Stimulated activated CD4-positive, alpha-beta T cell treated with anti-CD3 and anti-CD28 coated beads, Interleukin-12 subunit alpha, Interleukin-12 subunit beta, amount 100 ng/mL, for 4 hours (primary cell): ENCODE data around the gene CCDC121.

Experiments used
- DNase-seq: peaks from one replicate; pipeline ENCODE4 v3.0.0-alpha.2; 2020

CCDC121 gene

DNA sequence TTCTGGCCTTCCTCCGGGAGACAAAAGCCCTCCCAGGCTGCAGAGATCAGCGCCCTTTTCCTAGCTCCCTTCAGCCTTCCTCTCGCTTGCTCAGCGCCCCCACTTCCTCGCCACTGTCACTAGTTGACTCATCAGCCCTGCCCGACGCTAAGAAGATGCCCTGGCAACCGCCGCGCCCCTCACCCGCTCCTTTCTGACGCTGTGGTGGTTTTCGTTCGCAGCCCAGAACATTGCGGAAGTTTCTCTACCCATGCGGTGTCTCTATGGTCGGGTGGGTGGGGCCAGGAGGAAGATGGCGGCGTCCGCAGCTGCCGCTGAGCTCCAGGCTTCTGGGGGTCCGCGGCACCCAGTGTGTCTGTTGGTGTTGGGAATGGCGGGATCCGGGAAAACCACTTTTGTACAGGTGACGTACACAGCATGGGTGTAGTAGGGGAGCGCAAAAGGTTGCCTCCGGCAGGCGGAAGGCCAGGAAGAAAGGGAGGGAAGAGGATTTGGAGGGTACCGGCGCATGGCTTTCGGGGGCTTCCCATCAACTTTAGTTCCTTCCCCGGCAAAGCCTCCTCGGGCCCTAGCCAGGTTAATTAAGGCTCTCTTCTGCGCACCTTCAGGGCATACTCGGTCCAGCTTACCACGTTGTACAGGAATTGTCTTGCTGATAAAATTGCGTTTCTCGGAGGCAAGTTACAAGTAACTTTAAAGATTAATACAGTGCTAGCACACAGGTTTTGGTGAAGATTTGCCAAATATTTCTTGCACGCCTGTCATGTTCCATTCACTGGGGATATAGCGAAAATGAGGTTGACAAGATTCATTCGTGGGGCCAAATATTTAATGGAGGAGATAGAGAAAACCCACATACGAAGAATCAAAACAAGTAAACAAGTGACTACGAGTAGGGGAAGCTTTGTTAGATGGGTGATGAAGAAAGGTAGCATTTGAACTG, at the start of gene CCDC121, which contains the start of gene GPN1:
Gene CCDC121 (minus strand): TSS at position 246 of the 943 bp plus-strand sequence. CDS start 1,213 bp downstream, outside the sequence.
Gene GPN1 (plus strand): TSS at position 284 of the 943 bp plus-strand sequence. CDS start 9 bp downstream, at position 293.
- peak; percentile 88 for DNase-seq

DNA sequence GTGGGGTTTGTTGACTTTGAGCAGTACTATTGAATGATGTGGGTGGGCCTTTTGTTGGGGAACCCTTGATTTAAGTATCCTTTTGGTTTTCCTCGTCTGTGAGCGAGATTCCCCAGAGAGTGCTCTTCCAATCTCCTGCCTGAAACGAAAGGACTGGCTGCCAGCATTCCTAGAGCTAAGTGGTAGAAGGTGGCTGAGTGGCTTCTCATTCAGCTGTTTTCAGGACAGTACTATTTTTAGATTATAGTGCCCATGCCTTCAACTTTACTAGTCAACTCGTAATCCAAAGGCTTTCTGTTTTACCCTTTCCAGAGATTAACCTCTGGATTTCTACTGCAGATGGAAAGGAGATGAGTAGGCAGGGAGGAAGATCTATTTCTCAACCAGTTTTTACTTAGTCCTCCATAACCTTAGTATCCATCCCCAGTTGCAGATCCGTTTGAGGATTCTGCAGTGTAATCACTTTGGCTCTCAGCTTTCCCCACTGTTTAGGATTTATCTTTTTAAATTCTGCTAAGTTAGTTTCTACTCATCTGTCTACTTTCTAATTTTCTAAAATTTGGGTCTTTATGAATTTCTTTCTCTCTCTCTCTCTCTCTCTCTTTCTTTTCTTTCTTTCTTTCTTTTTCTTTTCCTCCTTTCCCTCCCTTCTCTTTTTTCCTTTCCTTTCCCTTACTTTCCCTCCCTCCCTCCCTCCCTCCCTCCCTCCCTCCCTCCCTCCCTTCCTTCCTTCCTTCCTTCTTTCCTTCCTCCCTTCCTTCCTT, 44.1 kb upstream of the CCDC121 start:
- no peak for DNase-seq

DNA sequence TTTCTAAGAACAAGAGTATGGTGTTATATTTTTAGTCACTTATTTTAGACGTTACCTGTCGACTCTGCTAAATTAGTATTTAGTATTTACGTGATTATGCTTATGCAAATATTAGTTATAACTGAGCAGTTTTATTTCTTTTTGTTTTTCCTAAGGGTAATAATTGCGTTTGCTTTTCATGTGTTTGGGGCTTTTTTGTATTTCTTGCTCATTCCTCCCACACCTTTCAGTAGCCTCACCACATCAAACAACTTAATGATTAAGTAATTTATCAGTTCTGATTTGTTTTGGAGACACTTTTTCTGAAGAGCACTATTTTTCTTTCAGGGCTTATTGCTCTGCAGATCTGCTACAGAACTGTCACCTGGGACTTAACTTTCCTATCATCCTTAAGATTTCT, 42.4 kb upstream of the CCDC121 start:
- no peak for DNase-seq

DNA sequence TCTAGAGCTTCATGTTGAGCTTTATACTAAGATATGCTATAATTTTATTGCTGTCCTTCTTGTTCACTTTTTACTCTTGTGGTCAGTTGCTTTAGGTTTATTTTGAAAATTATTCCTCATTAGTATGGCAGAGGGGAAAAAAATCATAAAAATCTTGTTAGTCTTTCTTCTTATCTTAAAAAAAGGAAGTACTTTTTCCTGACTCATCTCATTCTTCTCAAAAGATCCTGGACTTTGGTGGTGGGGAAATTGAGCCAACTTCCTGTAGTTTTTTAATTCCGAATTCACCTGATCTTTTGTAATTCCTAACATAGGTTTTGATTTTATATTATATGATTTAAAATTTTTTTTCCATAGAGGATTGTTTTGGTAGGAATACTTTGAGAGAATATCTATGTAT, 38.6 kb upstream of the CCDC121 start:
- DNase-seq = no peak

DNA sequence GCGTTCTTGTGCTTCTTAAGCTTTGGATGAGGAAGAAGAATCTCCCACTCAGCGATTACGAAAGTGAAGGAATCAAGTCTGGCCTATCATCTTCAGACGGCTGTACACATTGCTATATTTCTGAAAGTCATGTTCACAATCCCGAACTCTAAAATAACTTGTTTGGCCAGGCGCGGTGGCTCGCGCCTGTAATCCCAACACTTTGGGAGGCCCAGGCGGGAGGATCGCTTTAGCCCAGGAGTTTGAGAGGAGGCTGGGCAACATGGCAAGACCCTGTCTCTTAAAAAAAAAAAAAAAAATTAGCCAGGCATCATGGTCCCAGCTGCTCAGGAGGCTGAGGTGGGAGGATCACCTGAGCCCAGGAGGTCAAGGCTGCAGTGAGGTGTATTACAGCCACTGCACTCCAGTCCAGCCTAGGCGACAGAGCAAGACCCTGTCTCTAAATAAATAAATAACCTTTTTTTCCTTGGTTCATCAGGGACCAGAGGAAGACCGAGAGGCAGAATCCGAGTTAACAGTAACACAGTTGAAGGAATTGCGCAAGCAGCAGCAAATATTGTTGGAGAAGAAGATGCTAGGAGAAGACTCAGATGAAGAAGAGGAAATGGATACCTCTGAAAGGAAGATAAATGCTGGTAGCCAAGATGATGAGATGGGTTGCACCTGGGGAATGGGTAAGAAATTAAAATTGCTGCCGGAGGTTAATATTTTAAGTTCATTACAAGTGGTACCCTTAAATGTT, 36.0 kb upstream of the CCDC121 start:
- no peak for DNase-seq

- DNase-seq = no peak
These were observed 35.4 kb upstream of the CCDC121 start for GRCh38 chr2:27664154-27664574.

GRCh38 chr2:27663285-27664153, 34.7 kb upstream of the CCDC121 start, which contains the start of the genes SLC4A1AP and SUPT7L:
Gene SLC4A1AP (plus strand): TSS chr2:27663889. CDS start chr2:27663915, 26 bp downstream.
Gene SUPT7L (minus strand): TSS chr2:27663614. CDS start chr2:27662192, 1,422 bp downstream.
- DNase-seq = peak; percentile 65

DNA sequence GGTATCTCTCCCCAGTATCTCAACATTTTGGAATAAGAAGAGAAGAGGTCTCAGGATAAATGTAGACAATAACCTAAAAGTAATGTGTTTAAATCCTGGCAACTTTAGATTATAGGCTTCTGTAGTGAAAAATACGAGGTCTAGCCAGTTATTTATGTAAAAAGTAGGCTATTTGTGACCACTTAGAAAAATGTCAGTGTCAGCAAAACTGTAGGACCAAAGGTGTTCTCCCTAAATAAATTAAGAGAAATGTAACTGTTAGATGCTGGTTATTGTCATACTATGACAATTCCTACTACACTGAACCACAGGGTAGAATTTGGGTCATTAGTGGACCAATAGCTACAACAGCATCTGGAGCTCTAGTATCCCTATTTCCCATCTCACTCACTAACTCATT, 32.6 kb upstream of the CCDC121 start:
- no peak for DNase-seq

GRCh38 chr2:27655155-27655951, 26.5 kb upstream of the CCDC121 start:
- no peak for DNase-seq

DNA sequence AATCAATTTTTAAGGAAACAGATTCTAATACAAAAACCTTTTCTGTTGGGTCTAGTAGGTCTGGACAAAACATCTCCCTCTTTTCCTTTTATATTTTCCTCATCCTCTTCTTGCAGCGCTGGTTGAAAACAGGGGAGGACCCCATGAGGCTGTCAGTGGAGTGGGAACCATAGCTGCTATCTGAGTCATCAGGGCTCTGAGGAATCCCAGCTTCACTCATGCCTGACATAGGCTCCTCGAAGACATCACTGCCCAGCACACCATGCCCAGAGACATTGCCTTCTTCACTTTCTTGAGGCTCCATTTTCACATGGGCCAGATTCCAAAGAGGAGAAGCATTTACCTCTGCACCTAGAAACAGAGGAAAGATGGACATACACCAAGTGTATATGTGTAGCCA, 24.6 kb upstream of the CCDC121 start:
- DNase-seq = no peak

- DNase-seq = no peak
These were observed 24.0 kb upstream of the CCDC121 start for GRCh38 chr2:27652790-27653189.

- DNase-seq = no peak
These were observed 23.5 kb upstream of the CCDC121 start for GRCh38 chr2:27652341-27652740.

DNA sequence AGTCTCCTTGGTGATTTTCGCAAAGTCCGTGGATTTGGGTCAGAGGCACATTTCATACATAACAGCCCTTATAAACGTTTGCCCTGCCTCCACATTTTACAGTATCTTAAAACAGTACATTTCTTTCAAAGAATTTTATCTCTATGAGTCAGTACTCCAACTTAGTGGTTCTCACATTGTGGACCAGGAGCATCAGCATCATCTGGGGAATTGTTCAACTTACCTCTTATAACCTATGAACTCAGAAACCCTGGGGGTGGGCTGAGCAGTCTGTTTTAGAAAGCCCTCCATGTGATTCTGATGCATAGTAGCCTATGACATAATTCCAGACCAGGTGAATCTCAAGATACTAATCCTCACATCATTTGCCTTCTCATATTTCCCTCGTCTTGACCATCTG, 22.2 kb upstream of the CCDC121 start:
- DNase-seq = no peak

GRCh38 chr2:27647737-27648136, 18.9 kb upstream of the CCDC121 start:
- no peak for DNase-seq

GRCh38 chr2:27647289-27647688, 18.5 kb upstream of the CCDC121 start:
- DNase-seq = no peak

GRCh38 chr2:27645197-27645596, 16.4 kb upstream of the CCDC121 start:
- no peak for DNase-seq

DNA sequence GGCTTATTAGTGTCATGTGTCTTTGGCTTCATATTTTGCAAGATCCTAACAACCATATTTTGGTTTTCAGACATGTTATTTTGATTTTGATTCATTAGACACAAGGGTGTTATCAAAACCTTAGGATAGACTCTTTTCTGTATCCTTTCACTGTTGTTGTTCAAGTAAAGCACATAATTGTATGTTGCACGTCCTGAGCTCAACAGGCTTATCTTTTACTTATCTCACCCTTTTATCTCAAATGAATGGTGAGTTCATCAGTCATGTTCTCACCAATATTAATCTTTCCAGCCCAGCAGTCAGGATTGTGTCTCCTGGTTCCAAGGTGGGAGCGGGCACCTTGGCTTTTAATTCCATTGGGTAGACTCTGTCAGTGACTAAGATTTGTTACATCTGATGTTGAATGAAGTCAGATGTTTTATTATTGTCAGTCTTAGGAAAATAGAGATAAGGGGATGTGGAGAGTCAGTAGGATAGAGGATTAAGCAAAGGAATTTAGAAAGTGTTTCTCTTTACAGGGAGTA, 12.0 kb upstream of the CCDC121 start:
- DNase-seq = no peak

DNA sequence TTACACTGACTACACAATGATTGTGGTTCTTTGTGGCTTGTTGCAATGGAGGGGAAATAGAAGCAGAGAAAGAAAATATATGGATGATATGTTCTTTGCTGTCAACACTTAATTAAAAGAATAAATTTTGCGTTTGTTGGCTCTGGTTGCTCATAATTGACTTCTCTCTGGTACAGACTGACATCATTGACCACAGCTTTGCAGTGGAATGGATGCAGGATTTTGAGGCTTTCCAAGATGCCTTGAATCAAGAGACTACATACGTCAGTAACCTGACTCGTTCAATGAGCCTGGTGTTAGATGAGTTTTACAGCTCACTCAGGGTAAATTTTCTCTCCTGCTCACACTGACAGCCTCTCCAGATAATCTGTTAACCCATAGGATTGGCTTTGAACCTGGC, 9.9 kb upstream of the CCDC121 start:
- no peak for DNase-seq

DNA sequence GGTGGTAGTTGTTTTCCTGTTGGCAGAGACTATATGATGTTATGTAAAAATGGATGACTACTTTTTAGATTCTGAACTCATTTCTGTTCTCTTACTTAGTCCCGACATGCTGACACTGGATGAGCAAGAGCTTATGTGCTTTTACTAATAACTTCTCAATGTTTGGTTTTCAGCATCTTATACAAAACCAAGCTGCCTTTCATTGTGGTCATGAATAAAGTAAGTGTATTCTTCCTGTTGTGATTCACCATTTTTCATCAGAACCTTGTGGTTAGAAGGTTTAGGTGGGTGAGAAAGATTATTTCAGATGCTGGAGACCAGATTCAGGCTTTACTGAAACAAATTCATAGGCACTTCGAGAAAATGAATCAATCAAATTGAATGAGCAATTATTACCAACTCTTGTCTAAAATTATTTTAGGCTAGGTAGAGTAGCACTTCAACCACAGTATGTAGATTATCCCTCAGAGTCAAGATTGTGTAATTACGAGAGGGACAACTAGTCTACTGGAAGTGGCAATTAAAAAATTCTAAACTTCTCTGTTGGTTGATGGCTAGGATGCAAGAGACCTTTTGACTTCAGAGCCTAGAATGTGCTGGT, 9.3 kb upstream of the CCDC121 start:
- DNase-seq = no peak

- no peak for DNase-seq
These were observed 8.0 kb upstream of the CCDC121 start for GRCh38 chr2:27636766-27637165.
